Mesenchymal stem cell (in vitro differentiated cells and primary cell): ENCODE data around the gene GNPNAT1.

Experiments used
- DNase-seq: peaks from one replicate; pipeline ENCODE4 v3.0.0-alpha.2; 2013
- H2AFZ ChIP-seq: one replicate; pipeline ENCODE4 v1.6.1; 2013; ENCODE audit warnings: low read depth, mild to moderate bottlenecking, control low read depth, inconsistent platforms, low read length, moderate library complexity
- H2AK5ac ChIP-seq: 2 replicates; pipeline ENCODE4 v1.6.1; 2013; ENCODE audit warnings: low read length, moderate library complexity, mild to moderate bottlenecking, inconsistent platforms; ENCODE audit not compliant: severe bottlenecking
- H2BK120ac ChIP-seq: one replicate; pipeline ENCODE4 v1.6.1; 2013; ENCODE audit warnings: low read depth, mild to moderate bottlenecking, inconsistent platforms, low read length, moderate library complexity
- H2BK12ac ChIP-seq, 2 experiments: one replicate each; pipeline ENCODE4 v1.6.1; 2013; ENCODE audit warnings: inconsistent platforms in 2 of 2, low read length in 2 of 2, mild to moderate bottlenecking in 2 of 2, moderate library complexity in 2 of 2, control low read depth in 1 of 2
- H2BK15ac ChIP-seq: one replicate; pipeline ENCODE4 v1.6.1; 2013; ENCODE audit warnings: mild to moderate bottlenecking, low read depth, inconsistent platforms; ENCODE audit not compliant: poor library complexity, severe bottlenecking
- H2BK5ac ChIP-seq: 2 replicates; pipeline ENCODE4 v1.6.1; 2013; ENCODE audit warnings: low read depth, mild to moderate bottlenecking, low read length, control low read depth, inconsistent platforms; ENCODE audit not compliant: poor library complexity, severe bottlenecking
- H3K14ac ChIP-seq, 2 experiments: one replicate each; pipeline ENCODE4 v1.6.1; 2013; ENCODE audit warnings: inconsistent platforms in 2 of 2, low read length in 2 of 2, control low read depth in 1 of 2, mild to moderate bottlenecking in 1 of 2, moderate library complexity in 1 of 2
- H3K18ac ChIP-seq, 2 experiments: one replicate each; pipeline ENCODE4 v1.6.1; 2013; ENCODE audit warnings: inconsistent platforms in 2 of 2, low read length in 2 of 2, control low read depth in 1 of 2, low read depth in 1 of 2, mild to moderate bottlenecking in 1 of 2
- H3K23ac ChIP-seq, 2 experiments: one replicate each; pipeline ENCODE4 v1.6.1; 2013; ENCODE audit warnings: inconsistent platforms in 2 of 2, low read length in 2 of 2, mild to moderate bottlenecking in 2 of 2, moderate library complexity in 2 of 2, control low read depth in 1 of 2
- H3K27ac ChIP-seq: 2 replicates; pipeline ENCODE4 v1.5.1; 2013; ENCODE audit warnings: mild to moderate bottlenecking, moderate library complexity, low read length, control low read depth, inconsistent platforms; ENCODE audit not compliant: poor library complexity, severe bottlenecking
- H3K27me3 ChIP-seq, 2 experiments: 2 replicates each; pipeline versions ENCODE4 v1.6.1 to v1.7.0; 2013; ENCODE audit warnings: low read length in 2 of 2, mild to moderate bottlenecking in 2 of 2, moderate library complexity in 2 of 2, control low read depth in 1 of 2, inconsistent platforms in 1 of 2; ENCODE audit not compliant: control insufficient read depth in 1 of 2, insufficient read depth in 1 of 2
- H3K36me3 ChIP-seq, 2 experiments: 2 replicates each; pipeline versions ENCODE4 v1.6.1 to v1.7.0; 2013; ENCODE audit warnings: low read length in 2 of 2, control low read depth in 1 of 2, inconsistent platforms in 1 of 2, low read depth in 1 of 2, mild to moderate bottlenecking in 1 of 2; ENCODE audit not compliant: insufficient read depth in 2 of 2, control insufficient read depth in 1 of 2
- H3K4ac ChIP-seq, 2 experiments: one replicate each; pipeline ENCODE4 v1.6.1; 2013; ENCODE audit warnings: inconsistent platforms in 2 of 2, low read length in 2 of 2, mild to moderate bottlenecking in 2 of 2, moderate library complexity in 2 of 2, control low read depth in 1 of 2, low read depth in 1 of 2
- H3K4me1 ChIP-seq: 2 replicates; pipeline ENCODE4 v1.6.1; 2013; ENCODE audit warnings: low read depth, low read length, control low read depth; ENCODE audit not compliant: control insufficient read depth, insufficient read depth
- H3K4me2 ChIP-seq: 2 replicates; pipeline ENCODE4 v1.6.1; 2013; ENCODE audit warnings: low read length, mild to moderate bottlenecking, inconsistent platforms; ENCODE audit not compliant: poor library complexity, severe bottlenecking
- H3K4me3 ChIP-seq, 2 experiments: 2 replicates each; pipeline versions ENCODE4 v1.5.1 to v1.7.0; 2013; ENCODE audit warnings: low read length in 2 of 2, mild to moderate bottlenecking in 2 of 2, control low read depth in 1 of 2, low read depth in 1 of 2; ENCODE audit not compliant: insufficient read depth in 1 of 2
- H3K79me1 ChIP-seq: replicated peaks from 2 replicates; pipeline ENCODE4 v1.6.1; 2013; ENCODE audit warnings: mild to moderate bottlenecking, control low read depth, low read length, inconsistent platforms; ENCODE audit not compliant: poor library complexity, severe bottlenecking
- H3K9ac ChIP-seq: 2 replicates; pipeline ENCODE4 v1.7.0; 2013; ENCODE audit warnings: mild to moderate bottlenecking, low read length, moderate library complexity
- H3K9me3 ChIP-seq: 2 replicates; pipeline ENCODE4 v1.7.0; 2013; ENCODE audit warnings: mild to moderate bottlenecking, low read length; ENCODE audit not compliant: control insufficient read depth
- H4K8ac ChIP-seq: one replicate; pipeline ENCODE4 v1.6.1; 2013; ENCODE audit warnings: inconsistent platforms, mild to moderate bottlenecking, low read length, moderate library complexity
- H4K91ac ChIP-seq: one replicate; pipeline ENCODE4 v1.6.1; 2013; ENCODE audit warnings: mild to moderate bottlenecking, low read length, inconsistent platforms
- WGBS: methylation state at CpG from one replicate; pipeline ENCODE4 v1.1.7; 2013; ENCODE audit warnings: mixed read lengths; 5-methylcytosine and 5-hydroxymethylcytosine counted together

The GNPNAT1 gene

GRCh38 chr14:52827426-52827825 is 36.0 kb upstream of the GNPNAT1 start:
- Histone ChIP-seq H2AFZ (no peak overlapping the region), H3K4me3 (no peak overlapping the region), H3K18ac (no peak overlapping the region), H3K9ac (no peak overlapping the region), H2BK120ac (no peak overlapping the region), H4K8ac (no peak overlapping the region), H2BK15ac (no peak overlapping the region), H3K4me1 (no peaks in the 10 kb centered on the region), H2BK5ac (no peak overlapping the region), H3K23ac (no peak overlapping the region), H3K79me1 (no peaks in the 10 kb centered on the region), H3K27me3 (no peaks in the 10 kb centered on the region), H3K27ac (no peak overlapping the region), H3K14ac (no peak overlapping the region), H4K91ac (no peak overlapping the region), H3K4ac (no peak overlapping the region), H2AK5ac (no peak overlapping the region), H2BK12ac (no peak overlapping the region), H3K9me3 (no peaks in the 10 kb centered on the region), H3K4me2 (no peak overlapping the region), H3K36me3 (no peaks in the 10 kb centered on the region)
- DNase-seq: no peak

GRCh38 chr14:52825085-52825484 is 33.7 kb upstream of the GNPNAT1 start:
- Histone ChIP-seq H2BK120ac (no peak overlapping the region), H2BK5ac (no peak overlapping the region), H2AFZ (no peak overlapping the region), H2AK5ac (no peak overlapping the region), H3K4ac (no peak overlapping the region), H4K8ac (no peak overlapping the region), H2BK12ac (no peak overlapping the region), H3K23ac (no peak overlapping the region), H3K36me3 (no peaks in the 10 kb centered on the region), H3K27me3 (no peaks in the 10 kb centered on the region), H2BK15ac (no peak overlapping the region), H3K14ac (no peak overlapping the region), H3K18ac (no peak overlapping the region), H3K27ac (no peak overlapping the region), H3K9ac (no peak overlapping the region), H3K79me1 (no peaks in the 10 kb centered on the region), H3K9me3 (no peaks in the 10 kb centered on the region), H3K4me3 (no peak overlapping the region), H4K91ac (no peak overlapping the region), H3K4me2 (no peak overlapping the region), H3K4me1 (no peaks in the 10 kb centered on the region)
- WGBS: 73% methylated on average over 2 of the region's 4 CpGs
- no peak for DNase-seq

GRCh38 chr14:52824462-52824861 is 33.1 kb upstream of the GNPNAT1 start:
- no peaks in the 10 kb centered on the region for H3K9me3 ChIP-seq

GRCh38 chr14:52821805-52822250 is 30.4 kb upstream of the GNPNAT1 start:
- Histone ChIP-seq H3K27me3 (no peaks in the 10 kb centered on the region), H2AK5ac (no peak overlapping the region), H3K36me3 (no peaks in the 10 kb centered on the region), H2BK120ac (no peak overlapping the region), H3K4me1 (no peaks in the 10 kb centered on the region), H3K4ac (no peak overlapping the region), H3K14ac (no peak overlapping the region), H2AFZ (no peak overlapping the region), H4K8ac (no peak overlapping the region), H3K27ac (no peak overlapping the region), H3K18ac (no peak overlapping the region), H3K23ac (no peak overlapping the region), H3K9ac (no peak overlapping the region), H3K4me2 (no peak overlapping the region), H2BK12ac (no peak overlapping the region), H2BK5ac (no peak overlapping the region), H2BK15ac (no peak overlapping the region), H4K91ac (no peak overlapping the region), H3K4me3 (no peak overlapping the region), H3K9me3 (no peaks in the 10 kb centered on the region), H3K79me1 (no peaks in the 10 kb centered on the region)
- no peak for DNase-seq
- 87% methylated on average over 5 of the region's 7 CpGs for WGBS

More at GRCh38 chr14:52824462-52824861, 33.1 kb upstream of the GNPNAT1 start:
- H3K4me3 ChIP-seq: no peak overlapping the region
- no peaks in the 10 kb centered on the region for H3K79me1 ChIP-seq
- H3K9ac ChIP-seq: peak overlapping the region; percentile 48
- H3K4me2 ChIP-seq: no peak overlapping the region
- no peak overlapping the region for H3K27ac ChIP-seq
- H4K91ac ChIP-seq: no peak overlapping the region
- no peak overlapping the region for H4K8ac ChIP-seq
- H3K4ac ChIP-seq: no peak overlapping the region
- DNase-seq: no peak
- H2BK15ac ChIP-seq: no peak overlapping the region
- no peak overlapping the region for H2BK120ac ChIP-seq
- no peak overlapping the region for H3K14ac ChIP-seq
- WGBS: 57% methylated on average over 1 of the region's 4 CpGs
- no peak overlapping the region for H2AK5ac ChIP-seq
- H2BK12ac ChIP-seq: no peak overlapping the region
- H3K23ac ChIP-seq: no peak overlapping the region
- H2AFZ ChIP-seq: no peak overlapping the region
- H3K27me3 ChIP-seq: no peaks in the 10 kb centered on the region
- H3K36me3 ChIP-seq: no peaks in the 10 kb centered on the region
- H3K18ac ChIP-seq: no peak overlapping the region
- no peak overlapping the region for H2BK5ac ChIP-seq
- no peaks in the 10 kb centered on the region for H3K4me1 ChIP-seq
